ENCODE data around the gene TMEM184A.
"Not testable (repeated sequence)": the region's sequence is repeated elsewhere in the genome, so short reads cannot be mapped to it uniquely, and the experiment has no call there.

The TMEM184A gene

GRCh38 chr7:1590476-1590875 lies 34.5 kb upstream of the TMEM184A start:
- no peak for DNase-seq (ENCODE audit: low read depth)

- no peak for DNase-seq (ENCODE audit: low read depth)
These were observed 33.0 kb upstream of the TMEM184A start for GRCh38 chr7:1588978-1589377.

- no peak for DNase-seq (ENCODE audit: low read depth)
These were observed 31.7 kb upstream of the TMEM184A start for GRCh38 chr7:1587738-1588137.

GRCh38 chr7:1586827-1587705 lies 31.1 kb upstream of the TMEM184A start:
- DNase-seq (ENCODE audit: low read depth) = no peak

GRCh38 chr7:1586126-1586826 lies 30.3 kb upstream of the TMEM184A start:
- DNase-seq (ENCODE audit: low read depth) = no peak

- no peak for DNase-seq (ENCODE audit: low read depth)
These were observed 29.4 kb upstream of the TMEM184A start for GRCh38 chr7:1585142-1585981.

- no peak for DNase-seq (ENCODE audit: low read depth)
These were observed 28.7 kb upstream of the TMEM184A start for GRCh38 chr7:1584700-1585099.

- not testable (repeated sequence) for DNase-seq (ENCODE audit: low read depth)
These were observed 27.4 kb upstream of the TMEM184A start for GRCh38 chr7:1583241-1583930.

GRCh38 chr7:1580422-1581030 lies 24.5 kb upstream of the TMEM184A start:
- DNase-seq (ENCODE audit: low read depth) = no peak

GRCh38 chr7:1579481-1580421 lies 23.7 kb upstream of the TMEM184A start:
- DNase-seq (ENCODE audit: low read depth) = peak; percentile 47

GRCh38 chr7:1578513-1578912 lies 22.5 kb upstream of the TMEM184A start:
- no peak for DNase-seq (ENCODE audit: low read depth)

GRCh38 chr7:1576521-1577253 lies 20.7 kb upstream of the TMEM184A start:
- DNase-seq (ENCODE audit: low read depth) = no peak

- no peak for DNase-seq (ENCODE audit: low read depth)
These were observed 19.8 kb upstream of the TMEM184A start for GRCh38 chr7:1575809-1576208.

GRCh38 chr7:1572111-1572822 lies 16.3 kb upstream of the TMEM184A start:
- no peak for DNase-seq (ENCODE audit: low read depth)

- peak; percentile 66 for DNase-seq (ENCODE audit: low read depth)
These were observed 14.0 kb upstream of the TMEM184A start, which contains the start of gene PSMG3 for GRCh38 chr7:1569833-1570632. Gene PSMG3, minus strand, starts transcription at chr7:1570032. Its CDS starts 693 bp downstream, at chr7:1569339.

GRCh38 chr7:1569440-1569832 lies 13.4 kb upstream of the TMEM184A start:
- DNase-seq (ENCODE audit: low read depth) = no peak

GRCh38 chr7:1569016-1569415 lies 13.0 kb upstream of the TMEM184A start:
- DNase-seq (ENCODE audit: low read depth) = no peak
